Prostate gland (tissue), 2 donors: ENCODE results near the gene DGKG. TPM values are rescaled to one million over a fixed set of nuclear protein-coding genes. Genes with fewer than 3 reads are reported as not detected.

Source experiments
- DNase-seq: peaks from one replicate; pipeline ENCODE4 v3.0.0-alpha.2; 2019; ENCODE audit warnings: low spot score
- H3K27ac ChIP-seq, 2 donors: fragments of 200-600 bp; sonication (generic); 2 replicates each; pipeline ENCODE4 v1.5.1; 2017 to 2019
- H3K27me3 ChIP-seq: fragments of 200-600 bp; sonication (generic); replicated peaks from 2 replicates; pipeline ENCODE4 v1.5.1; 2019; ENCODE audit not compliant: insufficient read depth
- H3K36me3 ChIP-seq, 2 donors: fragments of 200-600 bp; sonication (generic); 1 replicate in 1 of 2; 2 replicates in 1 of 2; pipeline versions ENCODE4 v1.5.1 to v1.8.1; 2017 to 2019
- H3K4me1 ChIP-seq: fragments of 200-600 bp; sonication (generic); replicated peaks from 2 replicates; pipeline ENCODE4 v1.5.1; 2019
- H3K4me3 ChIP-seq, 2 donors: fragments of 200-600 bp; sonication (generic); 2 replicates each; pipeline ENCODE4 v1.5.1; 2017 to 2019
- H3K9me3 ChIP-seq: fragments of 200-600 bp; sonication (generic); 2 replicates; pipeline ENCODE4 v1.5.1; 2017
- CTCF ChIP-seq, 4 experiments: fragments of 200-600 bp in 2 of 4; fragments of 450-650 bp in 2 of 4; sonication (generic) in 2 of 4; IDR thresholded peaks; 1 replicate in 3 of 4; 2 replicates in 1 of 4; pipeline ENCODE4 v1.5.1; 2016 to 2019; ENCODE audit warnings: antibody characterized with exemption in 4 of 4, mild to moderate bottlenecking in 2 of 4, moderate library complexity in 2 of 4
- POLR2A ChIP-seq: fragments of 450-650 bp; IDR thresholded peaks from one replicate; pipeline ENCODE4 v1.6.1; 2016; ENCODE audit warnings: antibody characterized with exemption, mild to moderate bottlenecking
- POLR2AphosphoS5 ChIP-seq: sonication (generic); formaldehyde crosslinking; IDR thresholded peaks from one replicate; pipeline ENCODE4 v1.6.1; 2017; ENCODE audit warnings: antibody characterized with exemption
- WGBS: methylation state at CpG from one replicate; pipeline ENCODE4 v1.1.5; 2018; 5-methylcytosine and 5-hydroxymethylcytosine counted together
- intact Hi-C: fragments of 100-400 bp; cut with DNase I; formaldehyde crosslinking; loops from one replicate; pipeline ENCODE4 v1.14.2; 2022
- total RNA-seq, 2 donors: library from RNA; depleted of rRNA; stranded (reverse); fragments of >200 nt; gene quantifications; one replicate each; pipeline ENCODE4 v1.1.0, GENCODE V29; 2016

DGKG gene
- total RNA-seq, 2 donors from 2014 or later = 1.2 to 2.2 TPM

GRCh38 chr3:186362537-186362842 lies 456 bp upstream of the DGKG start:
- Histone ChIP-seq H3K36me3 (no peaks in the 10 kb centered on the region), H3K9me3 (no peaks in the 10 kb centered on the region), H3K27me3 (peaks cover 7% of the 10 kb centered on the region), H3K27ac (no peak overlapping the region), H3K4me1 (no peaks in the 10 kb centered on the region), H3K4me3 (peak overlapping the region in 1 of 2 donors; percentile 25)
- intact Hi-C loops = loop anchor here (5.0 kb wide), 1 partner anchor 50 kb away; no protein-coding TSS in a partner anchor
- 34% methylated on average over 9 of the region's 9 CpGs for WGBS
- TF ChIP-seq POLR2A = no peak
- no peak for TF ChIP-seq POLR2AphosphoS5
- TF ChIP-seq CTCF (IDR thresholded peaks at IDR 0.05) = no peak
- DNase-seq = no peak

DNA sequence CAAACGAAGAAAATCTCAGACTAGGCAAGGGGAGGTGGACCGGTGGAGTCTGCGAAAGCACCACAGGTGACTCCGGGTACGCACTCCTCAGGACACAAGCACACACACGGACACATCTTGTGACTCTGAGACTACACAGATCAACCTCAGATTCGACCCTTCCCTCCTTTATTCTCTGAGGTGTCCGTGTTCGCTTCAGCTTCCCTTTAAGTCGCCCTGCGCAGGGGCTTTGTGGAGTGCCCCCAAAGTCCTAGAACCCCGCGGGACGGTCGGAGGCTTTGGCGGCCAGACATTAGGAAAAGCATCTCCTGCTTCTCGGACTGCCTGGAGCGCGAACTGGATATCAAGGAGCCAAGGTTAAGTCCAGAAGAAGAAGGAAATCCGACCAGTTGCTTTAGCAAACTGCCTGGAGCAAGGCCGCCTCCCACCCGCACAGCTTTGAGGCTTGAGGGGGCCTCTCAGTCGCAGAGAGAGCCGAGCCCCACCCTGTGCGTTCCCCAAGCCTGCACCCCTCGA lies 730 bp downstream of the DGKG start:
- no peak for TF ChIP-seq POLR2A
- no peak for TF ChIP-seq CTCF (IDR thresholded peaks at IDR 0.05)
- TF ChIP-seq POLR2AphosphoS5 = no peak
- intact Hi-C loops = loop anchor here (5.0 kb wide), 1 partner anchor 51 kb away; no protein-coding TSS in a partner anchor
- no peaks in the 10 kb centered on the region for H3K9me3 ChIP-seq
- H3K36me3 ChIP-seq = no peaks in the 10 kb centered on the region
- DNase-seq = no peak
- 2% methylated on average over 26 of the region's 26 CpGs for WGBS
- H3K4me1 ChIP-seq = no peaks in the 10 kb centered on the region
- peaks cover 7% of the 10 kb centered on the region for H3K27me3 ChIP-seq
- no peak overlapping the region for H3K27ac ChIP-seq
- peak overlapping the region; percentile 25 to 32 for H3K4me3 ChIP-seq

GRCh38 chr3:186360779-186361178 lies 1.3 kb downstream of the DGKG start:
- no peak overlapping the region for H3K27ac ChIP-seq
- no peaks in the 10 kb centered on the region for H3K9me3 ChIP-seq
- no peaks in the 10 kb centered on the region for H3K36me3 ChIP-seq
- peaks cover 7% of the 10 kb centered on the region for H3K27me3 ChIP-seq
- intact Hi-C loops = loop anchor here (5.0 kb wide), 1 partner anchor 52 kb away; no protein-coding TSS in a partner anchor
- no peak for DNase-seq
- no peaks in the 10 kb centered on the region for H3K4me1 ChIP-seq
- WGBS = 2% methylated on average over 27 of the region's 27 CpGs
- peak overlapping the region in 1 of 2 donors; percentile 25 for H3K4me3 ChIP-seq
- TF ChIP-seq CTCF (IDR thresholded peaks at IDR 0.05) (no peak), POLR2A (no peak), POLR2AphosphoS5 (no peak)

DNA sequence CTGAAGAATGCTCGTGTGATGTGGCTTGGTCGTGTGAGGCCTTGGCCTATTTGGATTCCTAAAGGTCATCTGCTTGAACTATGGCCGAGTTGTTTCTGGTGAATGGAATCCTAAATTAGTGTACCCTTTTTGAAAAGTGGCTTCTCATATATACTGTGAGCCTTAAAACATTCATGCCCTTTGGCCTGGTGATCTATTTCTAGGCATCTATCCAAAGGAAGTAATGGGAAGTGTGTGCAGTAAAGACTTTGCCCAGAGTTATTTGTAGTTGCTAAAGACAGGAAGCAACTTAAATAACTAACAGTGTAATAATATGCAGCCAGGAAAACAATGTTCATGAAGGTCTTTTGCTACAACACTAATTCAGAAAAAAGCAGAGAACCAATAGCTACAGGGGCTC lies 3.0 kb downstream of the DGKG start:
- peaks cover 7% of the 10 kb centered on the region for H3K27me3 ChIP-seq
- 76% methylated on average over 3 of the region's 3 CpGs for WGBS

More for the DNA sequence above, 3.0 kb downstream of the DGKG start:
- H3K4me1 ChIP-seq = no peaks in the 10 kb centered on the region
- no peak for TF ChIP-seq POLR2AphosphoS5
- TF ChIP-seq POLR2A = no peak
- TF ChIP-seq CTCF (IDR thresholded peaks at IDR 0.05) = no peak
- no peaks in the 10 kb centered on the region for H3K36me3 ChIP-seq
- H3K9me3 ChIP-seq = no peaks in the 10 kb centered on the region
- H3K4me3 ChIP-seq = no peak overlapping the region
- no peak for DNase-seq
- no peak overlapping the region for H3K27ac ChIP-seq
- intact Hi-C loops = no loop called here
